NCI-H2029 (cell line): ENCODE measurements around the gene CHAC1.

Experiments
- DNase-seq: peaks from one replicate; lab custom pipeline; 2025; lab: John Stamatoyannopoulos, UW

CHAC1 gene

DNA sequence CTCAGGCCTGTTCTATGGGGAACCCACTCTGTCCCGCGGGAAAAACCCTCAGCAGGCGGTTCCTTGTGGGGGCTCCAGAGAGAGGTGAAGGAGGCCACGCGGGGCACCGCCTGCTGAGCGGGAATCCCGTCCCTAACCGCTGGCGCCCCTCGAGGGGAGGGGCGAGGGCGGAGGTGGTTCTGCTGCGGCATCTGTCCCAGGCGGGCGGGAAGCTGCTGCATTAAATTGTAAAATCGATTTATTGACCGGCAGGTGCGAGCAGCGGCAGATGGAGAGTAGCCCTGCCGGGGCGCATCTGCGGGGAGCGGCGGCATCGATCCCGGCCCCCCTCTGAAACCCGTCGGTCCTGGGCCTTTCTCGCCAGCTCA, 27.8 kb upstream of the CHAC1 start:
- DNase-seq, result no peak

DNA sequence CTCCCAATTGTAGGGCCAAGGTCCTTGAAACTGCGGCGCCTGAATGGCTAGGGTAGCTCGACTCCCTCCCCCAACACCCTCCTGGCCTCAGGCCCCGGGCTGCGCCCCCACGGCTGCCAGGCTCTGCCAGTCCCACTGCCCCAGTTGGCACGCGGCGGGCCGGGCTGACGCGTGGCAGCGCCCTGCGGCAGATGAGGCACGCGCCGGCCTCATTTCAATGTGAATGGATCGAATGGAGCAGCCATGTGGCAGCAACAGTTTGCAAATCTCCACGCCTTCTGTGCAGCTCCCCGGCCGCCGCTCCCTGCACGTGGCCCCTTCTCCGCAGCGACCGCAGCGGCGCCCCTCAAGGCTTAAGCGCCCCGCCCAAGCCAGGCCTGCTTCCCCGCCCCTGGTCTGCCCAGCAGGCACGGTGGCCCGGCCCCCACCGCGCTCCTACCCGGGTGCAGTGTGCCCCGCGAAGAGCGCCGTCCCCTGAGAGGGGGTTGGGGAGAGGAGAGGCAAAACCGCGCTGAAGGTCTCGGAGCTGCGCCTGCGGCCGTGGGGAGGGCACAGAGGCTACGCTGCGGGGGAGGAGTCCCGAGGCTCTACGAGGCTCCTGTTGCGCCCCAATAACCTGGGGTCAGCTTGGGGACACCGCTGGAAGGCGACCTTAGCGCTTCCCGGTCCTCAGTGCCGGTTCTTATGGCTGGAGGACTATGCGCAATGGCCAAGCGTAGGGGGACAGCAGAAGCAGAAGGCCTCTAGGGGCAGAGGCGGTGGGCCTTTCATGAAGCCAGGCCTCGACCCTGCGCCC, 27.2 kb upstream of the CHAC1 start:
- no peak for DNase-seq

DNA sequence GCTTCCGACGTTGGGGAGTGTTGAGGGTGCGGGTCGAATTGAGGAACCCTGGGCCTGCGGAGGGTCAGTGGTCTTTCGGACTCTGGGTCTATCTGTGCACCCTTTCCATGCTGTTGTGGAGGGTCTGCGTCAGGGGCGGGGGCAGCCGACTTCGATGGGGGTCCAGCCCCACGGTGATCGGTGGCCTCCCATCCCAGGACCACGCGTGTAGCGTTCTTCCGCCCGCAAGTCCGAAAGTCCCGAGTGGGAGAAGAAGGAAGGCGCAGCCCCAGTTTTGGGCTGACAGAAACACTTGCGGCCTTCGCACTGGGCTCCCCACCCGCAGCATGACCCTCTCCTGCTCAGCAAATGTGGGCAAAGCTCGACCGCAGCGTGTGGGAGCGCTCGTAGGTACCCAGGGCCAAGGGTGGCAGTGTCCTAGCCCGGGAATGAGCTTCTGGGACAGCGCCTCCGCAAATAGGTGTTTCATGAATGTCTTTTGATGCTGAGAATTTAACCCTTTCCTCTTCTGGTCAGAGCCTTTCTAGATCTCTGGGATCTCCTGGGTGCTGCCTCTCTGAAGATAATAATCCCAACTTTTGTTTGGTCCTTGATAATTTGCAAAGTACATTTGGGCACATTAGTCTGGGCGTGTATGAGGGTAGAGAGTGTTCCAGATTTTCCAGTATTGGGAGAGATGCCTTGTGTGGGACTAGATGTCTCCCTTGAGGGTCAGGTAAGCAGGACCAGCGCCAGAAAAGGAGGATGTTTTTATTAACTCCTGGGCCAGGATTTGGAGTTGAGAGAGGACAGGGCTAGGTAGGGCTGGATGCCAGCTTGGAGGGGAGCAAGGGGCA, 26.4 kb upstream of the CHAC1 start:
- DNase-seq, result no peak

DNA sequence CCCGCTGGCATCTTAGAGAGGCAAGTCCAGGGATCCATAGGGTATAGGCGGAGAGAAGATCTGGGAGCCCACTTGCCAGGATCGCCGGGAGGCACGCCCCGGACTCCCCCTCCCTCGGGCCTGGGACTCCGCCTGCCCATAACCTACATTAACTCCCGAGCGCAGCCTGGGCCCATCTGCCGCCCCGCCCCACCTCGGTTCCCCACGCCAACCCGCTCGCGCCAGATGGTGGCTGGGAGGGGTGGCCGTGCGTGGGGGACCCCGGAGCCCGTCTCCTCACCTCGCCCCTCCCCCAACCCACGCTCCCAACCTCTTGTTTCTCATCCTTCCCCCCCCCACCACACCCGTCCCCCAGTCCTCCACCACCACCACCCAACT, 25.8 kb upstream of the CHAC1 start:
- DNase-seq, result no peak

- DNase-seq, result peak; percentile 70
Observed at GRCh38 chr15:40927873-40928806, 25.1 kb upstream of the CHAC1 start.

DNA sequence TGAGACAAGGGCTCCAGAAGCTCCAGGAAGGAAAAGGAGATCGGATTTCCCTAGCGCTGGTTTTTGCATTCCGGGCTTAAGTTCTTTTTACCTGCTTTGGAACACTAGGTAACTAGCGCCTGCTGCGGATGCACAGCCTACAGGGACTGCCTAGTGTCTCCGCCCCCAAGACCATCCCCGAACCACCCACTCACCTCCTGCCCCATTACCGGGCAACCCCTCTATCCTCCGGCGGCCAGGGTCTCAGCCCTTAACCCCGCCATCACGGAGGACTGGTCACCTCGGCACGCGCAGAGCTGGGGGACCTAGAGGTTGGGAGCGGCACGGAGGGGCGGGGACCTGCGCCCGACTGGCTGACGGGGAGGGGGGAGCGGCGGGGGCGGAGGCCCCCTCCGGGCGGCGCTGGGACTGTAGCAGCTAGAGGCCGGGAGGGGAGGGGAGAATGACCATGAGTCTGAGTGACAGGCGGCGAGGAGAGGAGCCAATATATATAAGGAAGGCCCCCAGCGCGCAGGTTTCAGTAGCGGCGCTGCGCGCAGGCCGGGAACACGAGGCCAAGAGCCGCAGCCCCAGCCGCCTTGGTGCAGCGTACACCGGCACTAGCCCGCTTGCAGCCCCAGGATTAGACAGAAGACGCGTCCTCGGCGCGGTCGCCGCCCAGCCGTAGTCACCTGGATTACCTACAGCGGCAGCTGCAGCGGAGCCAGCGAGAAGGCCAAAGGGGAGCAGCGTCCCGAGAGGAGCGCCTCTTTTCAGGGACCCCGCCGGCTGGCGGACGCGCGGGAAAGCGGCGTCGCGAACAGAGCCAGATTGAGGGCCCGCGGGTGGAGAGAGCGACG, 24.2 kb upstream of the CHAC1 start, which contains the start of gene DLL4:
Gene DLL4 (plus strand): TSS at position 520 of the 839 bp plus-strand sequence. CDS start 329 bp downstream, outside the sequence.
- DNase-seq, result peak; percentile 60

- DNase-seq, result no peak
Observed at GRCh38 chr15:40929660-40930429, 23.4 kb upstream of the CHAC1 start.

- DNase-seq, result peak; percentile 27
Observed at GRCh38 chr15:40930430-40931299, 22.6 kb upstream of the CHAC1 start.

DNA sequence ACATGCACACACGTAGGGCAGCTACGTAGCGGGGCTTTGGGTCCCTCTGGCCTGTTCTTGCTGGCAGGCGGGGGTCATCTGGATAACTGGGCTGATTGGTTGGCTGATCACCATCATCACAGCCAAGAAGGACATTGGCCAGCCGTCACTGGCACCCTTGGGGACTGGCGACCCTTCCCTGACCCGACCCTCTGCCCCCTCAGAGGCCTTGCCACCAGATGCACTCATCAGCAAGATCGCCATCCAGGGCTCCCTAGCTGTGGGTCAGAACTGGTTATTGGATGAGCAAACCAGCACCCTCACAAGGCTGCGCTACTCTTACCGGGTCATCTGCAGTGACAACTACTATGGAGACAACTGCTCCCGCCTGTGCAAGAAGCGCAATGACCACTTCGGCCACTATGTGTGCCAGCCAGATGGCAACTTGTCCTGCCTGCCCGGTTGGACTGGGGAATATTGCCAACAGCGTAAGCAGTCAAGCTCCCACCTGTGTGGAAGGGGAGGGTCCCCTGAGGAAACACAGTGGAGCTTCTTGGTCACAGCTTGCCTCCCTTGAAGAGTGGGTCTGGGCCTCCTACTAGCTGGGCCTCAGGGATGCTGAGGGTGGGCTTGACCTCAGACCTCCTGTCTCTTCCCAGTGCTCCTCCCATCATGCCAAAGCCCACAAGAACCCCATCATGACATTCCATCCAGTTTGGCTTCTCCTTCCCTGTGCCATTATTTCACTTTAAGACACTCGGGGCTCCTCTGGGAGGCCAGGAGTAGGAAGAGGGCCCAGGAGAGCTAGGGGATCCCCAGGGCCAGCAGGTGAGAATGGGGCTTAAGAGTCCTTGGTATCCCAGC, 21.8 kb upstream of the CHAC1 start:
- no peak for DNase-seq

- DNase-seq, result peak; percentile 47
Observed at GRCh38 chr15:40932156-40932555, 21.1 kb upstream of the CHAC1 start.

DNA sequence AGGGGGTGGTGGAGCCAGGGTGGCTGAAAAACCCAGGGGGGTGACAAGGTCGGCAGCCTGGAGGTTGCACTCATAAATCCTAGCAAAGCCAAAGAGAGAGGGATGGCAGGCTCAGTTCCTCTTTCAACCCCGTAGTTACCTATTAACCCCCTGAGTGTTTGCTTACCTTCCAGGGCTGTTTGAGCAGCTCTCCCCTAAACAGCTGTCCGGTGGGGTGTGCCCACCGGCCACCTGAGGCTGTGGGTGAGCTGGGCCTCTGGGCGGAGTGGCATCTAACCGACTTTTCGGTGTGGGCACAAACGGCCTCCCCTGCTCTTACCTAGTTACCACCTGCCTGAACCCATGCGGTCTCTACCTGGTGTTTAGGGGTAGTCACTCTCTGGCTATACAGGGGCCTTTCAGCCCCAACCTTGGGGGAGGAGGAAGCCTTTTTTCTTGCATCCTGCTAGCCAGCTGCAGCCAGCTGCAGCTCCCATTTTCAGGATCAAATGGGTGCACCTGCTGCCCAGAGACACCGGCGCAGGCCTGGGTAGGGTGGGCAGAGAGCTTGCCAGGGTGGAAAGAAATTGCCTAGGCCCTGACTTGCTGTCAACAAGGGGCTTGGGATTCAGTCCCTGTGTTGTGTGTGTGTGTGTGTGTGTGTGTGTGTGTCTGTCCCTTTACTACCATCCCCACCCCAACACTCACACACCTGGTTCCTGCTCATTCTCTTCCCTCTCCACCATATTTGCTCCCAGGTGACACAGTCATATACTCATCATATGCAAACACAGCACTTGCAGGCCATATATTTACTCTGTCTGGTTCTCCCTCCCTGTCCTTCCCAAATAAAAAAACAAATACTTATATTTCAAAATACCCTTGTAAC, 20.4 kb upstream of the CHAC1 start:
- DNase-seq, result peak; percentile 81

GRCh38 chr15:40933517-40933902, 19.8 kb upstream of the CHAC1 start:
- DNase-seq, result no peak

- no peak for DNase-seq
Observed at GRCh38 chr15:40934457-40934856, 18.8 kb upstream of the CHAC1 start.

GRCh38 chr15:40936234-40936708, 17.0 kb upstream of the CHAC1 start:
- no peak for DNase-seq

- peak; percentile 27 for DNase-seq
Observed at GRCh38 chr15:40936709-40937666, 16.3 kb upstream of the CHAC1 start.
